GM19397 (cell line): ENCODE measurements around the gene CENATAC.
"Not testable (repeated sequence)": the region's sequence is repeated elsewhere in the genome, so short reads cannot be mapped to it uniquely, and the experiment has no call there.

Experiments used
- ATAC-seq: cut with Tn5 transposase; IDR thresholded peaks from one replicate; pipeline ENCODE4 v1.9.1; 2021; ENCODE audit warnings: mild to moderate bottlenecking, moderate library complexity; ENCODE audit not compliant: unreplicated experiment

CENATAC gene

DNA sequence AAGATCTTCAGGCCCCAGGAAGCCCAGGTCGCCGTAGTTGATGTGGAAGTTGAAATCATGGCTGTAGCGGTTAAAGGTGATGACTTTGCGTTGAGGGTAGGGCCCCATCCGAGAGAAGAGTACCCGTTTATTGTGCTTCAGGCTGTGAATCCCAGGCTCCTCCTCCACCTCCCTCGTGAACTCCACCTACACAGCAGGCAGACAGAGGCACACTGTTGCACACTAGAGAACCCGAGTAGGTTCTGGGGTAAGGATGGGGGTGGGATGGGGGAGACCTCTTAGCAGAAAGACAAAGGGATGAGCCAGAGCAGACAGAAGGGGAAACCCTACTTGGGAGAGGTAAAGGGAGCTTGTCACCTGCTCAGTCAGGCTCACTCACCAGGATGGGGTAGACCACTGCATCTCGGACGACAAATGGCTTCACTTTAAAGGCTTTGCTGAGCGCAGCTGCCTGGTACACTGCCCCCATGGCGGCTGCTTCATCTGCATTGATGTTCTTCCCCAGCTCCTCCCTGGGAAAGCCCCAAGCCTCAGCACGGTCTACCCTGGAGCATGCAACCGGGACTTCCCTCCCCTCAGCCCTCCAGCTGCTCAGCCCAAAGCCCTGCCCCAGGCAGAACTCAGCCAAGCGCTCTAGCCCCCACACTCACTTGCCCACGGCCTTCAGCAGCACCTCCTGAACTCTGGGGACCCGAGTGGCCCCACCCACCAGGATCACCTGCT lies 53.7 kb downstream of the CENATAC start:
- ATAC-seq: peak; percentile 46

GRCh38 chr11:119052163-119052814 lies 54.4 kb downstream of the CENATAC start:
- ATAC-seq: no peak

DNA sequence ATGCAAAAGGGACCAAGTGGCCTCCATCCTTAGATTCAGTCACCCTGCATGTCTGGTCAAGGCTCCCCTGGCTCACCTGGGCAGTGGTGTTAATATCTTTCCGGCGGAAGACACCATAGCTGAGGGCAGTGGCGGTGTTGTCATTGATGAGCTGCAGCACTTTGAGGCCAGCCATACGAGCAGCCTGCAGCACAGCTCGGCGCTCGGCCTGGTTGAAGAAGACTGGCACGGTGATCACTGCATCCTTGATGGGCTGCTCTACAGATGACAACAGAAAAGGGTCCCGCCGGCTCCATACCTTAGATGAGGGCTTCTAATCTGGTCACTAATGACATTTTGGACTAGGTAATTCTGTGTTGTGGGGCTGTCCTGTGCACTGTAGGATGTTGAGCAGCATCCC lies 56.5 kb downstream of the CENATAC start:
- no peak for ATAC-seq

DNA sequence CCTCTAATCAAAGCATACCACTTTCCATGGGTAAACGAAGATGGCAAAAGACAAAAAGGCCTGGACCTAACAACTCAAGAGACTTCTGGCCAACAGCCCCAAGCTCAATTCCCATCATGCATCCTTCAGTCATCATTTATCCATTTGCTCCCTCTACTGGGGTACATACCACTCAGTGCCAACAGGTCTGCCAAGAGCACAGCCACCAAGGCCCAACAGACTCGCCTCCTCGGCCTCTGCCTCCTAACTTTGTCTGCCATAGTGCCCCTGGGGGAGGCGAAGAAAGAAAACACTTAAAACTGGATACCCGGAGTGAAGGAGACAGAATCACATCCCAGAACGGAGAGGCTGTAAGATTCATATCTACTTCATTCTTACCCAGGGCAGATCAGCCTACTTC lies 58.0 kb downstream of the CENATAC start:
- no peak for ATAC-seq

- ATAC-seq: peak; percentile 11
Measured at GRCh38 chr11:119056421-119056999, 58.6 kb downstream of the CENATAC start.

- peak; percentile 91 for ATAC-seq
Measured at GRCh38 chr11:119057000-119057769, 59.2 kb downstream of the CENATAC start, which contains the start of gene HYOU1. HYOU1 (minus strand) TSS chr11:119057205; CDS start chr11:119056160, 1,045 bp downstream.

DNA sequence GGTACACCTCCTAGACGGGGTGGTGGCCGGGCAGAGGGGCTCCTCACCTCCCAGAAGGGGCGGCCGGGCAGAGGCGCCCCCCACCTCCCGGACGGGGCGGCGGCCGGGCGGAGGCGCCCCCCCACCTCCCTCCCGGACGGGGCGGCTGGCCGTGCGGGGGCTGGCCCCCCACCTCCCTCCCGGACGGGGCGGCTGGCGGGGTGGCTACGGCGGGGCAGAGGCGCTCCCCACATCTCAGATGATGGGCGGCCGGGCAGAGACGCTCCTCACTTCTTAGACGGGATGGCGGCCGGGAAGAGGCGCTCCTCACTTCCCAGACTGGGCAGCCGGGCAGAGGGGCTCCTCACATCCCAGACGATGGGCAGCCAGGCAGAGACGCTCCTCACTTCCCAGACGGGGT lies 61.2 kb downstream of the CENATAC start:
- not testable (repeated sequence) for ATAC-seq

DNA sequence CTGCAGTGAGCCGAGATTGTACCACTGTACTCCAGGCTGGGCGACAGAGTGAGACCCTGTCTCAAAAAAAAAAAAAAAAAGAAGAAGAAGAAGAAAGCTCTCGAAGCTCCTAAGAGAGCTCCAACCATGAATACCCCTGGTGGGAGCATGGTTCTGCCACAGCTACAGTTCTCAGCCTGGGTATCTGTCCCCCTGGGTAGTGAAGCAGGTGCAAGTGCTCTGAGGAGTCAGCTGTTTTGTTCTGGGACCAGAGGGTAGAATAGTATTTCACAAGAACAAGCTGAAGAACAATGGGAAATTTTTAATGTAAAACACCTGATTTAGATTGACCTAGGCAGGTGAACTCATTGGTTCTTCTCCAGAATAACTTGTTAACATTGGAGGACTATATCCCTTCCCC lies 63.3 kb downstream of the CENATAC start:
- ATAC-seq: no peak

GRCh38 chr11:119062779-119063178 lies 64.8 kb downstream of the CENATAC start:
- ATAC-seq: no peak

GRCh38 chr11:119065369-119065768 lies 67.4 kb downstream of the CENATAC start:
- ATAC-seq: no peak
